ENCODE data around the gene CCDC183. TPM values are rescaled to one million over a fixed set of nuclear protein-coding genes. Genes with fewer than 3 reads are reported as not detected.
A peak's percentile ranks its signal among the peaks of the same experiment; 100 is the strongest.
"Not testable (repeated sequence)": the region's sequence is repeated elsewhere in the genome, so short reads cannot be mapped to it uniquely, and the experiment has no call there.

The CCDC183 gene
- total RNA-seq, 1 donor from 2014 or later: 9.0 TPM

DNA sequence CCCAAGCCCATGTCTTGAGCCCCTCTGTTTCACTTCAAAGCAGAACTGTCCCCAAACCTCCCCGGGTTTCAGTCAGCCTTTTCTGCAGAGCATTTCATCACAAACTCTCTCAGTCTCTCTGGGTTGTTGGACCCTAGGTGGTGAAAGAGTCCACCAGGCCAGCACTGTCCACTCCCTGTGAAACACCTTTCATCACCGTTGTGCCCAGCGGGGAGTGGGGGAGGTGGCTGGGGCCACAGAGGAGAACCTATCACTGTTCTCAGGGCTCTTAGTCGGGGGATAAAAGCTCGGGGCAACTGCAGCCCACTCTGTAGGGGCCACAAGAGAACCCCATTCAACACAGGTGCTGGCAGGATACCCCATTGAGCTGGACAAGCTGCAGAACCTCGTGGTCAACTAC, 6.2 kb downstream of the CCDC183 start:
- no peaks in the 10 kb centered on the region for H3K36me3 Mint-ChIP-seq (ENCODE audit: insufficient read depth)
- H3K4me3 Mint-ChIP-seq (ENCODE audit: low read depth): no peak overlapping the region
- H3K9me3 Mint-ChIP-seq (ENCODE audit: low read depth): no peaks in the 10 kb centered on the region
- TF ChIP-seq, protein P1, sequence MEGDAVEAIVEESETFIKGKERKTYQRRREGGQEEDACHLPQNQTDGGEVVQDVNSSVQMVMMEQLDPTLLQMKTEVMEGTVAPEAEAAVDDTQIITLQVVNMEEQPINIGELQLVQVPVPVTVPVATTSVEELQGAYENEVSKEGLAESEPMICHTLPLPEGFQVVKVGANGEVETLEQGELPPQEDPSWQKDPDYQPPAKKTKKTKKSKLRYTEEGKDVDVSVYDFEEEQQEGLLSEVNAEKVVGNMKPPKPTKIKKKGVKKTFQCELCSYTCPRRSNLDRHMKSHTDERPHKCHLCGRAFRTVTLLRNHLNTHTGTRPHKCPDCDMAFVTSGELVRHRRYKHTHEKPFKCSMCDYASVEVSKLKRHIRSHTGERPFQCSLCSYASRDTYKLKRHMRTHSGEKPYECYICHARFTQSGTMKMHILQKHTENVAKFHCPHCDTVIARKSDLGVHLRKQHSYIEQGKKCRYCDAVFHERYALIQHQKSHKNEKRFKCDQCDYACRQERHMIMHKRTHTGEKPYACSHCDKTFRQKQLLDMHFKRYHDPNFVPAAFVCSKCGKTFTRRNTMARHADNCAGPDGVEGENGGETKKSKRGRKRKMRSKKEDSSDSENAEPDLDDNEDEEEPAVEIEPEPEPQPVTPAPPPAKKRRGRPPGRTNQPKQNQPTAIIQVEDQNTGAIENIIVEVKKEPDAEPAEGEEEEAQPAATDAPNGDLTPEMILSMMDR (IDR thresholded peaks at IDR 0.05; ENCODE audit: unreplicated experiment): no peak
- no peak for DNase-seq (ENCODE audit: low spot score, unreplicated experiment)
- H3K27ac Mint-ChIP-seq: no peak overlapping the region
- H3K27me3 Mint-ChIP-seq: no peaks in the 10 kb centered on the region
- peaks cover 12% of the 10 kb centered on the region for H3K4me1 Mint-ChIP-seq (ENCODE audit: low read depth)

DNA sequence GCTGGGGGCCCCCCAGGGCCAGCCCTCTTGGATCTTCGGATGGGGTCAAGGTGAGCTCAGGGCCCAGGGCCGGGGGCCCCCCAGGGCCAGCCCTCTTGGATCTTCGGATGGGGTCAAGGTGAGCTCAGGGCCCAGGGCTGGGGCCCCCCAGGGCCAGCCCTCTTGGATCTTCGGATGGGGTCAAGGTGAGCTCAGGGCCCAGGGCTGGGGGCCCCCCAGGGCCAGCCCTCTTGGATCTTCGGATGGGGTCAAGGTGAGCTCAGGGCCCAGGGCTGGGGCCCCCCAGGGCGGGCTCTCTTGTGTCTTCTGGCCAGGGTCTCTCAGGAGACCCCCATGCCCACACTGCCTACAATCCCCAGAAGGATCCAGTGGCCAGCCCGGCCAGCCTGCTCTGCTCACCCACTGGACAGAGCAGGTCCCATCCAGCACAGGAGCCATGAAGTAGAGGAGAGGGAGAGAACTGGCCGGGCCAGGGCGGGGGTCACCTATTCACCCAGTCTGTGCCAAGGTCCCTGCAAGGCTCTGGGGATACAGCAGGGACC, 6.9 kb downstream of the CCDC183 start:
- Mint-ChIP-seq H3K27ac (peak overlapping the region; percentile 81), H3K4me1 (ENCODE audit: low read depth) (peaks cover 11% of the 10 kb centered on the region)
- not testable (repeated sequence) for H3K4me3 Mint-ChIP-seq (ENCODE audit: low read depth); H3K9me3 Mint-ChIP-seq (ENCODE audit: low read depth); H3K36me3 Mint-ChIP-seq (ENCODE audit: insufficient read depth); H3K27me3 Mint-ChIP-seq; DNase-seq (ENCODE audit: low spot score, unreplicated experiment)

DNA sequence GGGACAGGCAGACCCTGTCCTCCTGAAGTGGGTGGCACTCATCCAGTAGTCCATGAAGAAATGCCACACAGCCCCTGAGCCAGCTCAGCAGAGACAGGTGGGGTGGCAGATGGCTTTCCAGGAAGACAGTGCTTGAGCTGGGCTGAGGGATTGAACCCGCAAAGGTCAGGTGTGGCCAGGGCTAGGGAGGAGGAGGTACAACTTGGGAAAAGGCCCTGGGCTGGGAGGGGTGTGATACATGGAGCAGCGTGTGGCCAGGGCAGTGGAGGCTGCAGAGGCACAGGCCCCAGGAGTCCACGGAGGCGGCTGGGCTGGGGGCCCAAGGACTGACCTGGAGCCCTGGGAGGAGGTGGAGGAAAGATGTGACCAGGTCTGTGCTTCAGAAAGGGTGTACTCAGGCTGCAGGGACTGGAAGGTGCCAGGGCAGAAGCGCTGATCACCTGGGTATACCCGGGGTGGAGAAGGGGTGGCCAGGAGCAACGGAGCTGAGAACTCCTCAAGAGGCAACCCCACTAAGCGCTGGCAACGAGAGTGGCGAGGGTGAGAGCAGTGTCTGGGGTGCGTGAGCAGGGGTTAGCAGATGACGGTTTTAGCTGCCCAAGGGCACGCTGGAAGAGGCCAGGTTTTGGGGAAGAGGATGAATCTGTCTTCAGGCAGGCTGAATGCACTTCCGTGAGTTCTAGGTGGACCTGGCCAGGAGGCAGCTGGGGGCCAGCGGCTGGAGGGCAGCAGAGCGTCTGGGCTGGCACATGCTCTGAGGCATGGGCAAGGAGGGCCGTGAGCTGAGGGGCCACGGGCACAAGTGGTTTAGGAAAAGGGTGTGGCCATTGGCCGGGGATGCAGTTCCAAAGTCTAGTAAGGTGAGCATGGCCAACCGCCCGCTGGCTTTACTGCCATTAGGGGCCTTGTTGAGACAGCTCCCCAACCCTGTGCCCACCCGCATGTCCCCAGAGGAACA, 7.7 kb downstream of the CCDC183 start:
- TF ChIP-seq, protein P1 (IDR thresholded peaks at IDR 0.05; ENCODE audit: unreplicated experiment): no peak
- H3K4me3 Mint-ChIP-seq (ENCODE audit: low read depth): no peak overlapping the region
- DNase-seq (ENCODE audit: low spot score, unreplicated experiment): no peak
- H3K27ac Mint-ChIP-seq: peak overlapping the region; percentile 81
- H3K4me1 Mint-ChIP-seq (ENCODE audit: low read depth): peaks cover 12% of the 10 kb centered on the region
- no peaks in the 10 kb centered on the region for H3K9me3 Mint-ChIP-seq (ENCODE audit: low read depth)
- no peaks in the 10 kb centered on the region for H3K27me3 Mint-ChIP-seq
- no peaks in the 10 kb centered on the region for H3K36me3 Mint-ChIP-seq (ENCODE audit: insufficient read depth)

DNA sequence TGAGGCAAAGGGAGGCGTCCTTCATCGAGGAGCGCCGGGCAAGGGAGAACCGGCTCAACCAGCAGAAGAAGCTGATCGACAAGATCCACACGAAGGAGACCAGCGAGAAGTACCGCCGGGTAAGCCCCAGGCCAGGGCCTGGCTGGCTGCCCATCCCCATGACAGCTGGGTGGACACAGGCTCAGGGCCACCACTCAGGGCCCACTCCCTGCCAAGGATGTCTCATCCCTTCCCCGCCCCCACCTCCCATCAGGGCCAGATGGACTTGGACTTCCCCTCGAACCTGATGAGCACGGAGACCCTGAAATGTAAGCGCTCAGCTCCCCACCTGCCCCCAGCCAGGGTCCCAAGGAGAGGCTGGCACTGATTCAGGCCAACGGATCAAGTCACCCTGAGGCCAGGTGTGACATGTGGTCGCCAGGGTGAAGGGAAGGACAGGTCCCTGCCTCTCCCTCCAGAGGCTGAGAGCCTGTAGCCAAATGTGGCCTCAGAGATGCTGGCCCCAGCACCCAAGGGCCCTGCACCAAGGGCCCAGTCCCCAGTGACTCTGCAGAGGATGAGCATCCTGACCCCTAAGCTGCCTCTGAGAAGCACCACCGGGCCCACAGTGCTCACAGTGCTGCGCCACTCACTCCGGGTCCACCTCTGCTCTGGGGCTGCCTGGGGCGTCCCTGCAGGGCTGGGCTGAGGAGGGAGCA, 8.5 kb downstream of the CCDC183 start:
- Mint-ChIP-seq H3K4me3 (ENCODE audit: low read depth) (no peak overlapping the region), H3K27me3 (no peaks in the 10 kb centered on the region)
- no peak for DNase-seq (ENCODE audit: low spot score, unreplicated experiment)

DNA sequence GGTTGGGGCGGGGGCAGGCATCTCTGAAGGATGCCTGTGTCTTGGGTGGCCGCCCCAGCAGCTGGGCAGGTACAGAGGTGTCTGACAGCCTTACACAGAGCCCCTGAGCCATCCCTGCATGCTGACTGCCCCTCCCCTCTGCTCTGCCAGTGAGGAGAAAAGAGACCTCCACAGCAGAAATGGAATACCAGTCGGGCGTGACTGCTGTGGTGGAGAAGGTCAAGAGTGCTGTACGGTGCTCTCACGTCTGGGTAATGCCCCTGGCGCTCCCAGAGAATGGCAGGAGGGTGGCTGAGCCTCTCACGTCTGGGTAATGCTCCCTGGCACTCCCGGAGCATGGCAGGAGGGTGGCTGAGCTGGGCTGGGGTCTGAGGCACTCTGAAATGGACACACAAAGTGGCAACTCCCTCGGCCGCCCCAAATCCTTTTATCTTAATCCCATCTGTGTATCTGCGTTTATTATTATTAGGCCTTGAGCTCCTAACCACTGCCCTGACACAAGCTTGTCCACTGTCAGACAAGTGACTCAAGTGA, 9.1 kb downstream of the CCDC183 start:
- TF ChIP-seq, protein P1 (IDR thresholded peaks at IDR 0.05; ENCODE audit: unreplicated experiment): no peak
- no peaks in the 10 kb centered on the region for H3K9me3 Mint-ChIP-seq (ENCODE audit: low read depth)
- H3K27ac Mint-ChIP-seq: no peak overlapping the region
- no peak overlapping the region for H3K4me3 Mint-ChIP-seq (ENCODE audit: low read depth)
- peaks cover 22% of the 10 kb centered on the region for H3K4me1 Mint-ChIP-seq (ENCODE audit: low read depth)
- H3K36me3 Mint-ChIP-seq (ENCODE audit: insufficient read depth): peaks cover 4% of the 10 kb centered on the region
- H3K27me3 Mint-ChIP-seq: no peaks in the 10 kb centered on the region
- no peak for DNase-seq (ENCODE audit: low spot score, unreplicated experiment)

More for the DNA sequence above, 8.5 kb downstream of the CCDC183 start:
- Mint-ChIP-seq H3K36me3 (ENCODE audit: insufficient read depth) (no peaks in the 10 kb centered on the region), H3K27ac (no peak overlapping the region), H3K4me1 (ENCODE audit: low read depth) (peaks cover 18% of the 10 kb centered on the region), H3K9me3 (ENCODE audit: low read depth) (no peaks in the 10 kb centered on the region)
- TF ChIP-seq, protein P1 (IDR thresholded peaks at IDR 0.05; ENCODE audit: unreplicated experiment): no peak

Measured in progenitor cell of endocrine pancreas (in vitro differentiated cells).